ENCODE data around the gene CCNE1. TPM values are rescaled to one million over a fixed set of nuclear protein-coding genes. Genes with fewer than 3 reads are reported as not detected.

CCNE1 gene
- total RNA-seq, 1 donor from 2014 or later = not detected

DNA sequence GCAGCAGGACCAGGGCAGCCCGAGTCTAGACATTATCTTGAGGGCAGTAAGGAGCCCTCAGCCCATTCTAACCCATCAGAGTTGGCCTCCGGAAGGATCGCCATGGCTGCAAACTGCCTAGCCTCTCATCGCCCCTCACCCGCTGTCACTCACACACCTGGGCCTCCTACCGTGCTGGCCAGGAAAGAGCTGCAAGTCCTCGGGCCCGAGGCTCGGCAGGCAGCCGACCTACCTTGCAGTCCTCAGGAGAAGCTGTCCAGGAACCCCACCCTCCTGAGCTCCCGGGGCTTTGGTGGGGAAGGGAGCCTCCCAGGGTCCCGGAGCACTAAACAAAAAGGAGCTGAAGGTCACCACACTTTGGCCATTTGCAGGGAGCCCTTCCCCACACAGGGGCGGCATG, 46.8 kb downstream of the CCNE1 start:
- no peak for DNase-seq (ENCODE audit: low spot score in 2 of 2)
- Histone ChIP-seq H3K4me3 (no peak overlapping the region), H3K9me3 (no peaks in the 10 kb centered on the region), H3K27ac (no peak overlapping the region), H3K36me3 (no peaks in the 10 kb centered on the region), H3K27me3 (no peaks in the 10 kb centered on the region), H3K4me1 (no peaks in the 10 kb centered on the region)
- intact Hi-C loops (cut with DNase I) = no loop called here
- TF ChIP-seq, protein P1, sequence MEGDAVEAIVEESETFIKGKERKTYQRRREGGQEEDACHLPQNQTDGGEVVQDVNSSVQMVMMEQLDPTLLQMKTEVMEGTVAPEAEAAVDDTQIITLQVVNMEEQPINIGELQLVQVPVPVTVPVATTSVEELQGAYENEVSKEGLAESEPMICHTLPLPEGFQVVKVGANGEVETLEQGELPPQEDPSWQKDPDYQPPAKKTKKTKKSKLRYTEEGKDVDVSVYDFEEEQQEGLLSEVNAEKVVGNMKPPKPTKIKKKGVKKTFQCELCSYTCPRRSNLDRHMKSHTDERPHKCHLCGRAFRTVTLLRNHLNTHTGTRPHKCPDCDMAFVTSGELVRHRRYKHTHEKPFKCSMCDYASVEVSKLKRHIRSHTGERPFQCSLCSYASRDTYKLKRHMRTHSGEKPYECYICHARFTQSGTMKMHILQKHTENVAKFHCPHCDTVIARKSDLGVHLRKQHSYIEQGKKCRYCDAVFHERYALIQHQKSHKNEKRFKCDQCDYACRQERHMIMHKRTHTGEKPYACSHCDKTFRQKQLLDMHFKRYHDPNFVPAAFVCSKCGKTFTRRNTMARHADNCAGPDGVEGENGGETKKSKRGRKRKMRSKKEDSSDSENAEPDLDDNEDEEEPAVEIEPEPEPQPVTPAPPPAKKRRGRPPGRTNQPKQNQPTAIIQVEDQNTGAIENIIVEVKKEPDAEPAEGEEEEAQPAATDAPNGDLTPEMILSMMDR (IDR thresholded peaks at IDR 0.05) = no peak

DNA sequence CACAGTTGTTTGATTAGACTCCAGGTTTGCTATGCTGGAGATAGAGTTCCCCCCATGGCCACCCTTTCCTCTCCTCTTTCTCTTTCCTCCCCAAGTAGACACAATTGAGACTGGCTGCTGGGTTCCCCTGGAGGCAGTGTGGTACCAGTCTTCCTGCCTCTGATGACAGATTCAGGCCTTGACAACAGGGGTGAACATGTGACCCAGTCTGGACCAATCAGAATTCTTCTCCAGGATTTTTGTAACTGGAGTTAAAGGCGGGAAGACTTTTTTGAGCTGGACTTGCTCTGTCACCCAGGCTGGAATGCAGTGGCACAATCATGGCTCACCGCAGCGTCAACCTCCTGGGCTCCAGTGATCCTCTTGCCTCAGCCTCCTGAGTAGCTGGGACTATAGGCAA, 48.7 kb downstream of the CCNE1 start:
- intact Hi-C loops (cut with DNase I) = no loop called here
- H3K4me3 ChIP-seq = no peak overlapping the region
- no peak overlapping the region for H3K27ac ChIP-seq
- H3K4me1 ChIP-seq = no peaks in the 10 kb centered on the region
- H3K27me3 ChIP-seq = no peaks in the 10 kb centered on the region
- TF ChIP-seq, protein P1 (IDR thresholded peaks at IDR 0.05) = no peak
- no peak for DNase-seq (ENCODE audit: low spot score in 2 of 2)
- H3K9me3 ChIP-seq = no peaks in the 10 kb centered on the region
- H3K36me3 ChIP-seq = no peaks in the 10 kb centered on the region

DNA sequence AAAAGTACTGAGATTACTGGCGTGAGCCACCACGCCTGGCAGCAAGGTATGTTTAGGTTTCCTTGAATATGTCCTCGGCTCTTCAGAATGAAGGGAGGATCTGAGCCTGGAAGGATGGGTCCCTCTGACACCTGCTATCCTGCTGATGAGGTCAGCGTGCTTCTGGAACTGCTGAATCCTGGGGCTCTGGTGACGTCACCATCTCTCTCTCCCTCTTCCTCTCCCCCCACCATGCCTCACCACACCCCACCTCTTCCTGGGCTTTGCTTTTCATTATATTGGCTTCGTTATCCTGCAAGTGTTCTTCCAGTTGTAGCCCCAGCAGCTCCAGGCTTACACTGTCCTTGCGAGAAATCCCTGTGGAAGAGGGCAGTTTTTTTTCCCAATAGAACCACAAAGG, 49.8 kb downstream of the CCNE1 start:
- H3K27ac ChIP-seq = no peak overlapping the region
- no peaks in the 10 kb centered on the region for H3K27me3 ChIP-seq
- H3K4me3 ChIP-seq = no peak overlapping the region
- DNase-seq (ENCODE audit: low spot score in 2 of 2) = no peak
- no peaks in the 10 kb centered on the region for H3K4me1 ChIP-seq
- intact Hi-C loops (cut with DNase I) = no loop called here
- H3K9me3 ChIP-seq = no peaks in the 10 kb centered on the region
- TF ChIP-seq, protein P1 (IDR thresholded peaks at IDR 0.05) = no peak
- no peaks in the 10 kb centered on the region for H3K36me3 ChIP-seq

GRCh38 chr19:29866011-29866410, 54.2 kb downstream of the CCNE1 start:
- Histone ChIP-seq H3K4me1 (no peaks in the 10 kb centered on the region), H3K36me3 (no peaks in the 10 kb centered on the region), H3K27me3 (no peaks in the 10 kb centered on the region), H3K9me3 (peaks cover 0 to 4% of the 10 kb centered on the region in 2 donors), H3K27ac (no peak overlapping the region), H3K4me3 (no peak overlapping the region)
- intact Hi-C loops (cut with DNase I) = no loop called here
- no peak for DNase-seq (ENCODE audit: low spot score in 2 of 2)
- TF ChIP-seq, protein P1 (IDR thresholded peaks at IDR 0.05) = no peak

- peaks cover 0 to under 1% of the 10 kb centered on the region in 2 donors for H3K4me1 ChIP-seq
- H3K9me3 ChIP-seq = peaks cover 0 to 4% of the 10 kb centered on the region in 2 donors
- no peak overlapping the region for H3K27ac ChIP-seq
- peaks cover under 1% of the 10 kb centered on the region for H3K27me3 ChIP-seq
- TF ChIP-seq, protein P1 (IDR thresholded peaks at IDR 0.05) = no peak
- intact Hi-C loops (cut with DNase I) = no loop called here
- DNase-seq (ENCODE audit: low spot score in 2 of 2) = no peak
- no peaks in the 10 kb centered on the region for H3K36me3 ChIP-seq
- H3K4me3 ChIP-seq = no peak overlapping the region
These were observed 56.2 kb downstream of the CCNE1 start for GRCh38 chr19:29867984-29868383.

- H3K9me3 ChIP-seq = peaks cover 0 to 4% of the 10 kb centered on the region in 2 donors
- peaks cover 8 to 9% of the 10 kb centered on the region in 2 donors for H3K4me1 ChIP-seq
- peaks cover 9% of the 10 kb centered on the region for H3K27me3 ChIP-seq
- no peak overlapping the region for H3K4me3 ChIP-seq
- H3K27ac ChIP-seq = no peak overlapping the region
- TF ChIP-seq, protein P1 (IDR thresholded peaks at IDR 0.05) = no peak
- no peak for DNase-seq (ENCODE audit: low spot score in 2 of 2)
- H3K36me3 ChIP-seq = no peaks in the 10 kb centered on the region
- intact Hi-C loops (cut with DNase I) = loop anchor here (10.0 kb wide), 1 partner anchor 256 kb away; no protein-coding TSS in a partner anchor
These were observed 59.4 kb downstream of the CCNE1 start for GRCh38 chr19:29871143-29871542.
